H1 (cell line): Measurements from ENCODE around the gene PTPRR. TPM values are rescaled to one million over a fixed set of nuclear protein-coding genes. Genes with fewer than 3 reads are reported as not detected.

ENCODE experiments used
- CTCF ChIA-PET: fragments of 300-600 bp; sonication (Branson Sonifier 250); formaldehyde crosslinking; loops from one replicate; lab custom pipeline; 2021; ENCODE audit not compliant: partially characterized antibody; lab: Charles Lee
- POLR2A ChIA-PET: fragments of 300-600 bp; sonication (Branson Sonifier 250); formaldehyde crosslinking; loops from one replicate; lab custom pipeline; 2021; ENCODE audit warnings: inconsistent platforms; ENCODE audit not compliant: partially characterized antibody; lab: Charles Lee
- DNase-seq, 2 experiments: peaks; one replicate each; pipeline versions ENCODE4 v3.0.0 to v3.0.0-alpha.2; 2010 to 2022; ENCODE audit warnings: low spot score in 2 of 2, low read depth in 1 of 2, mixed read lengths in 1 of 2
- FAIRE-seq: peaks from 2 replicates; lab custom pipeline; 2011; peaks lifted over from hg19 to GRCh38; lab: Jason Lieb, UNC
- H2AFZ ChIP-seq: 2 replicates; pipeline ENCODE4 v1.8.1; 2012; ENCODE audit warnings: low read length, inconsistent platforms
- H2AK5ac ChIP-seq: 2 replicates; pipeline ENCODE4 v1.6.1; 2013; ENCODE audit warnings: low read depth, low read length
- H2BK120ac ChIP-seq: replicated peaks from 2 replicates; pipeline ENCODE3; 2013; ENCODE audit warnings: low read depth, low read length, inconsistent platforms
- H2BK12ac ChIP-seq: 2 replicates; pipeline ENCODE4 v1.6.1; 2013; ENCODE audit warnings: low read depth, low read length
- H2BK15ac ChIP-seq: 2 replicates; pipeline ENCODE4 v1.6.1; 2013; ENCODE audit warnings: low read length
- H2BK20ac ChIP-seq: 2 replicates; pipeline ENCODE4 v1.6.1; 2013; ENCODE audit warnings: low read length
- H2BK5ac ChIP-seq: 2 replicates; pipeline ENCODE4 v1.6.1; 2013; ENCODE audit warnings: low read depth, low read length
- H3K14ac ChIP-seq: 2 replicates; pipeline ENCODE4 v1.6.1; 2013; ENCODE audit warnings: inconsistent platforms; ENCODE audit not compliant: insufficient read length
- H3K18ac ChIP-seq: 2 replicates; pipeline ENCODE4 v1.6.1; 2013; ENCODE audit warnings: low read length; ENCODE audit errors: extremely low read depth
- H3K23ac ChIP-seq: 2 replicates; pipeline ENCODE4 v1.6.1; 2013; ENCODE audit warnings: inconsistent platforms; ENCODE audit not compliant: insufficient read length
- H3K23me2 ChIP-seq: 2 replicates; pipeline ENCODE4 v1.6.1; 2013; ENCODE audit warnings: low read depth, low read length
- H3K27ac ChIP-seq: 2 replicates; pipeline ENCODE4 v1.6.1; 2011; ENCODE audit warnings: low read depth, low read length, inconsistent platforms
- H3K27me3 ChIP-seq, 4 experiments: replicated peaks in 1 of 4; 1 replicate in 1 of 4; 2 replicates in 3 of 4; pipeline versions ENCODE4 v1.6.1 to v1.8.1; 2011 to 2013; ENCODE audit warnings: low read length in 3 of 4, mild to moderate bottlenecking in 3 of 4, inconsistent platforms in 2 of 4, mixed read lengths in 2 of 4, moderate library complexity in 1 of 4; ENCODE audit not compliant: control insufficient read depth in 3 of 4, insufficient read depth in 3 of 4; ENCODE audit errors: extremely low read depth in 1 of 4
- H3K36me3 ChIP-seq, 4 experiments: 2 replicates each; pipeline versions ENCODE4 v1.6.1 to v1.8.1; 2011 to 2013; ENCODE audit warnings: mild to moderate bottlenecking in 4 of 4, low read length in 3 of 4, moderate library complexity in 2 of 4, control low read depth in 1 of 4, inconsistent platforms in 1 of 4; ENCODE audit not compliant: insufficient read depth in 4 of 4, control insufficient read depth in 2 of 4
- H3K4ac ChIP-seq: replicated peaks from 2 replicates; pipeline ENCODE3; 2013; ENCODE audit warnings: low read length, low read depth, mixed read lengths, inconsistent platforms; ENCODE audit not compliant: insufficient read length
- H3K4me1 ChIP-seq, 4 experiments: replicated peaks in 1 of 4; 1 replicate in 1 of 4; 2 replicates in 3 of 4; pipeline versions ENCODE4 v1.6.1 to v1.8.1; 2011 to 2013; ENCODE audit warnings: low read length in 3 of 4, inconsistent platforms in 2 of 4, mixed read lengths in 1 of 4; ENCODE audit not compliant: insufficient read depth in 4 of 4, control insufficient read depth in 3 of 4
- H3K4me2 ChIP-seq, 2 experiments: 2 replicates each; pipeline versions ENCODE4 v1.6.1 to v1.8.1; 2011 to 2013; ENCODE audit warnings: low read depth in 2 of 2, low read length in 2 of 2, control low read depth in 1 of 2, inconsistent platforms in 1 of 2, mild to moderate bottlenecking in 1 of 2; ENCODE audit not compliant: insufficient read depth in 1 of 2
- H3K4me3 ChIP-seq, 4 experiments: fragments of 200-600, 300-600 bp in 1 of 4; sonication (generic), shearing (Covaris generic), sonication (Bioruptor Twin) in 1 of 4; 2 replicates each; pipeline versions ENCODE4 v1.5.1 to v1.8.1; 2011 to 2016; ENCODE audit warnings: low read length in 4 of 4, low read depth in 3 of 4, control low read depth in 2 of 4, inconsistent platforms in 2 of 4, mild to moderate bottlenecking in 2 of 4, mixed read lengths in 1 of 4, moderate library complexity in 1 of 4; ENCODE audit not compliant: insufficient read depth in 2 of 4; ENCODE audit errors: extremely low read depth in 1 of 4
- H3K56ac ChIP-seq: replicated peaks from 2 replicates; pipeline ENCODE3; 2013; ENCODE audit warnings: low read depth, mild to moderate bottlenecking, mixed read lengths, low read length, inconsistent platforms; ENCODE audit not compliant: insufficient read length
- H3K79me1 ChIP-seq: 2 replicates; pipeline ENCODE4 v1.6.1; 2013; ENCODE audit warnings: low read depth, low read length, control low read depth
- H3K79me2 ChIP-seq, 2 experiments: 2 replicates each; pipeline versions ENCODE4 v1.6.1 to v1.8.1; 2012 to 2013; ENCODE audit warnings: low read length in 2 of 2, mild to moderate bottlenecking in 2 of 2, inconsistent platforms in 1 of 2; ENCODE audit not compliant: insufficient read depth in 2 of 2, control insufficient read depth in 1 of 2
- H3K9ac ChIP-seq, 4 experiments: replicated peaks in 1 of 4; 1 replicate in 1 of 4; 2 replicates in 3 of 4; pipeline versions ENCODE4 v1.6.1 to v1.8.1; 2011 to 2013; ENCODE audit warnings: low read depth in 3 of 4, low read length in 3 of 4, control low read depth in 2 of 4, mild to moderate bottlenecking in 2 of 4, moderate library complexity in 2 of 4, inconsistent platforms in 1 of 4; ENCODE audit errors: extremely low read depth in 1 of 4
- H3K9me3 ChIP-seq, 2 experiments: 2 replicates each; pipeline versions ENCODE4 v1.6.1 to v1.8.1; 2012 to 2013; ENCODE audit warnings: mild to moderate bottlenecking in 2 of 2, moderate library complexity in 2 of 2, control low read depth in 1 of 2, inconsistent platforms in 1 of 2, low read depth in 1 of 2, low read length in 1 of 2, mixed read lengths in 1 of 2; ENCODE audit not compliant: insufficient read depth in 2 of 2
- H4K20me1 ChIP-seq, 2 experiments: replicated peaks in 1 of 2; 2 replicates each; pipeline versions ENCODE3 to v1.8.1; 2011 to 2013; ENCODE audit warnings: inconsistent platforms in 2 of 2, low read length in 2 of 2, mild to moderate bottlenecking in 1 of 2; ENCODE audit not compliant: insufficient read depth in 2 of 2, control insufficient read depth in 1 of 2
- H4K5ac ChIP-seq: 2 replicates; pipeline ENCODE4 v1.6.1; 2013; ENCODE audit warnings: low read length, low read depth, mixed read lengths, inconsistent platforms; ENCODE audit not compliant: insufficient read length
- H4K8ac ChIP-seq: 2 replicates; pipeline ENCODE4 v1.8.0; 2013; ENCODE audit warnings: mild to moderate bottlenecking, moderate library complexity, low read length, inconsistent platforms; ENCODE audit not compliant: insufficient read depth; ENCODE audit errors: extremely low read depth
- H4K91ac ChIP-seq: replicated peaks from 2 replicates; pipeline ENCODE3; 2013; ENCODE audit warnings: low read length, mixed read lengths, inconsistent platforms; ENCODE audit not compliant: insufficient read length
- BACH1 ChIP-seq: IDR thresholded peaks from 2 replicates; pipeline ENCODE4 v1.6.1; 2012; ENCODE audit warnings: low read length, improper control_type of control experiment
- FOSL1 ChIP-seq: IDR thresholded peaks from 2 replicates; pipeline ENCODE4 v1.6.1; 2011; ENCODE audit warnings: mild to moderate bottlenecking, low read depth, low read length, moderate library complexity; ENCODE audit not compliant: insufficient read depth
- GTF2F1 ChIP-seq: IDR thresholded peaks from 2 replicates; pipeline ENCODE4 v1.6.1; 2012; ENCODE audit warnings: low read depth, low read length, improper control_type of control experiment, borderline replicate concordance
- KDM4A ChIP-seq: IDR thresholded peaks from one replicate; pipeline ENCODE4 v1.7.1; 2012; ENCODE audit warnings: low read depth, mild to moderate bottlenecking, moderate library complexity, low read length, inconsistent platforms; ENCODE audit not compliant: severe bottlenecking
- NRF1 ChIP-seq: IDR thresholded peaks from 2 replicates; pipeline ENCODE4 v1.6.1; 2011; ENCODE audit warnings: mild to moderate bottlenecking, low read depth, low read length, improper control_type of control experiment
- POU5F1 ChIP-seq: IDR thresholded peaks from 2 replicates; pipeline ENCODE4 v1.6.1; 2011; ENCODE audit warnings: low read depth, mild to moderate bottlenecking, low read length, moderate library complexity
- SRF ChIP-seq: IDR thresholded peaks from 2 replicates; pipeline ENCODE4 v1.6.1; 2011; ENCODE audit warnings: mild to moderate bottlenecking, low read depth, low read length, moderate library complexity
- WGBS, 2 experiments: shearing (Covaris generic) in 1 of 2; methylation state at CpG; one replicate each; pipeline versions ENCODE4 v1.1.6 to v1.1.7; 2013 to 2015; ENCODE audit warnings: low lambda C conversion rate in 2 of 2, mixed read lengths in 2 of 2, inconsistent platforms in 1 of 2, low coverage in 1 of 2, missing lambda C conversion rate in 1 of 2; ENCODE audit not compliant: insufficient replicate concordance in 2 of 2, insufficient coverage in 1 of 2, insufficient read length in 1 of 2; ENCODE audit errors: extremely low coverage in 1 of 2, missing lambda C conversion rate in 1 of 2; 5-methylcytosine and 5-hydroxymethylcytosine counted together
- polyA plus RNA-seq, 7 experiments: library from polyadenylated mRNA; depleted of rRNA in 3 of 7; stranded (reverse) in 5 of 7; unstranded in 2 of 7; fragments of >200 nt in 5 of 7; fragments of 200-250 nt in 2 of 7; gene quantifications; 1 replicate in 5 of 7; 2 replicates in 1 of 7; 4 replicates in 1 of 7; pipeline versions ENCODE4 v1.2.1 to v1.2.3, GENCODE V29; 2011 to 2013; ENCODE audit warnings: missing spikeins in 2 of 7, mixed read lengths in 2 of 7
- total RNA-seq: library from RNA; stranded (reverse); fragmentation: NEBNext Ultra II Directional; extraction: Animal tissue kit (Norgen Biotek cat#: 25700); gene quantifications from 2 replicates; pipeline ENCODE4 v1.2.1, GENCODE V29; 2021
- TF ChIP-seq, protein P1 (sequence below): IDR thresholded peaks from 2 replicates; pipeline ENCODE4 v1.6.1; 2012; ENCODE audit warnings: inconsistent platforms
- TF ChIP-seq, protein P2 (sequence below): IDR thresholded peaks from 2 replicates; pipeline ENCODE4 v1.6.1; 2011; ENCODE audit warnings: low read depth, mild to moderate bottlenecking, low read length; ENCODE audit not compliant: insufficient read depth

Gene PTPRR
- total and polyA plus RNA-seq, 2 of the 8 experiments (the other 6 are each of a cell fraction or from before 2014, with no cell fraction given), result 0.07 to 0.35 TPM

DNA sequence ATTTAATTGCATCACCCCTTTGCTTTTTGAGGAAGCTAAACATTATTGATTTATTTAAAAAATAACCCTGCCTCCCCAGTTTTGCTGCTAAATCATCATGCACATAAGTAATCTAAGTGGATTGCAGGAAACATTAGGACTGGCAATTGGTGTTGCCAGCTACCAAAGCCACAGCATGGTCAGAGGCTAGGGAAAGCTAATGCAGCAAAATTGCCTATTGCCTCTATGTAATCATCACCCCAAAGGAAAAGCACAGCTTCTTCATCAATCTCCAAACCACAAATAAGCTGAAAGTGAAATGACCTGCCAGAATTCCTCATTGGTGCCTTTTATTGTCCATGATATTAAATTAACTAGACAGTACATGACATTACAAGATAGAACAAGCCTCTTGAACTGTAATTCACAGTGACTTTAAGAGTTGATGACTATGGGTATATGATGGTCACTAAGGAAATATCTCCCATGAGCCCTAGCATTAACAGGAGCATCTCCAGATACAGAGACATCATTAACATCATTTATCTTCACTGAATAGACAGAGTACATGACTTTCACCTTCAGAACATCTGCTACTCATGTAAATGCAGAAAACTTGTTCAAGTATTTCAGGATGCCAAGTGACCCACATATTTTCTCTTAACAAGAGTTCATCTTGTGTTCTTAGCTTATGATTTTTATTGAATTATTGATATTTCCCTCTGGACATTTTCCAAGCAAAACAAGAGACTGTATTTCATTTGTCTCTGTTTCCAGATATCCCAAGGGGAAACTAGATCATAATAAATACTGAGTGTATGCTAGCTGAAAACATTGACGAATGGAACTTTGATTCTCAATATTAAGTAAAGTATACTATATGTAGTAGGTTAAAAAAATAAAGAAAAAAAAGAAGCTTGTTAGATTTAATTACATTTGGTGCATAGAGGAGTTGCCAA lies 29.4 kb downstream of the PTPRR start:
- no peak overlapping the region for H3K4me2 ChIP-seq
- H3K23ac ChIP-seq, result no peak overlapping the region
- H4K20me1 ChIP-seq, result no peaks in the 10 kb centered on the region
- no peaks in the 10 kb centered on the region for H3K4me1 ChIP-seq
- no peaks in the 10 kb centered on the region for H3K36me3 ChIP-seq
- H3K79me2 ChIP-seq, result no peaks in the 10 kb centered on the region
- no peak overlapping the region for H4K8ac ChIP-seq
- H3K4me3 ChIP-seq, result no peak overlapping the region
- H2AFZ ChIP-seq, result no peak overlapping the region
- H3K79me1 ChIP-seq, result no peaks in the 10 kb centered on the region
- no peaks in the 10 kb centered on the region for H3K9me3 ChIP-seq
- no peak overlapping the region for H2BK12ac ChIP-seq
- H3K27ac ChIP-seq, result no peak overlapping the region
- no peak overlapping the region for H3K14ac ChIP-seq
- no peak overlapping the region for H2AK5ac ChIP-seq
- FAIRE-seq, result no peak
- 100% methylated on average over 1 of the region's 1 CpG; no CpG with 5 or more reads in 1 of the 2 experiments for WGBS, 2 experiments
- no peak overlapping the region for H3K9ac ChIP-seq
- ChIA-PET POLR2A (interaction anchor here (0.7 kb wide), 1 partner anchor 21 kb away, joined by 3 read pairs; no protein-coding TSS in a partner anchor), CTCF (interaction anchor here (1.4 kb wide), 1 partner anchor 42 kb away, joined by 3 read pairs; no protein-coding TSS in a partner anchor)
- no peaks in the 10 kb centered on the region; the same call in 1 of the 2 replicates for H3K23me2 ChIP-seq
- DNase-seq, result no peak
- no peak overlapping the region for H2BK20ac ChIP-seq
- no peak overlapping the region for H3K56ac ChIP-seq
- H3K18ac ChIP-seq, result no peak overlapping the region
- H2BK120ac ChIP-seq, result no peak overlapping the region
- no peaks in the 10 kb centered on the region for H3K27me3 ChIP-seq
- no peak overlapping the region for H4K91ac ChIP-seq
- H4K5ac ChIP-seq, result no peak overlapping the region
- no peak overlapping the region for H2BK5ac ChIP-seq
- no peak overlapping the region for H3K4ac ChIP-seq
- no peak overlapping the region for H2BK15ac ChIP-seq
- TF ChIP-seq SRF (no peak), BACH1 (no peak), FOSL1 (no peak), NRF1 (no peak), GTF2F1 (no peak), POU5F1 (no peak), KDM4A (no peak)
- TF ChIP-seq, protein P1, sequence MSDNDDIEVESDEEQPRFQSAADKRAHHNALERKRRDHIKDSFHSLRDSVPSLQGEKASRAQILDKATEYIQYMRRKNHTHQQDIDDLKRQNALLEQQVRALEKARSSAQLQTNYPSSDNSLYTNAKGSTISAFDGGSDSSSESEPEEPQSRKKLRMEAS, result no peak
- TF ChIP-seq, protein P2, sequence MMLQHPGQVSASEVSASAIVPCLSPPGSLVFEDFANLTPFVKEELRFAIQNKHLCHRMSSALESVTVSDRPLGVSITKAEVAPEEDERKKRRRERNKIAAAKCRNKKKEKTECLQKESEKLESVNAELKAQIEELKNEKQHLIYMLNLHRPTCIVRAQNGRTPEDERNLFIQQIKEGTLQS, result no peak
